ENCODE data around the gene SFXN1.
"Not testable (repeated sequence)": the region's sequence is repeated elsewhere in the genome, so short reads cannot be mapped to it uniquely, and the experiment has no call there.

Gene SFXN1, protein sequence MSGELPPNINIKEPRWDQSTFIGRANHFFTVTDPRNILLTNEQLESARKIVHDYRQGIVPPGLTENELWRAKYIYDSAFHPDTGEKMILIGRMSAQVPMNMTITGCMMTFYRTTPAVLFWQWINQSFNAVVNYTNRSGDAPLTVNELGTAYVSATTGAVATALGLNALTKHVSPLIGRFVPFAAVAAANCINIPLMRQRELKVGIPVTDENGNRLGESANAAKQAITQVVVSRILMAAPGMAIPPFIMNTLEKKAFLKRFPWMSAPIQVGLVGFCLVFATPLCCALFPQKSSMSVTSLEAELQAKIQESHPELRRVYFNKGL

DNA sequence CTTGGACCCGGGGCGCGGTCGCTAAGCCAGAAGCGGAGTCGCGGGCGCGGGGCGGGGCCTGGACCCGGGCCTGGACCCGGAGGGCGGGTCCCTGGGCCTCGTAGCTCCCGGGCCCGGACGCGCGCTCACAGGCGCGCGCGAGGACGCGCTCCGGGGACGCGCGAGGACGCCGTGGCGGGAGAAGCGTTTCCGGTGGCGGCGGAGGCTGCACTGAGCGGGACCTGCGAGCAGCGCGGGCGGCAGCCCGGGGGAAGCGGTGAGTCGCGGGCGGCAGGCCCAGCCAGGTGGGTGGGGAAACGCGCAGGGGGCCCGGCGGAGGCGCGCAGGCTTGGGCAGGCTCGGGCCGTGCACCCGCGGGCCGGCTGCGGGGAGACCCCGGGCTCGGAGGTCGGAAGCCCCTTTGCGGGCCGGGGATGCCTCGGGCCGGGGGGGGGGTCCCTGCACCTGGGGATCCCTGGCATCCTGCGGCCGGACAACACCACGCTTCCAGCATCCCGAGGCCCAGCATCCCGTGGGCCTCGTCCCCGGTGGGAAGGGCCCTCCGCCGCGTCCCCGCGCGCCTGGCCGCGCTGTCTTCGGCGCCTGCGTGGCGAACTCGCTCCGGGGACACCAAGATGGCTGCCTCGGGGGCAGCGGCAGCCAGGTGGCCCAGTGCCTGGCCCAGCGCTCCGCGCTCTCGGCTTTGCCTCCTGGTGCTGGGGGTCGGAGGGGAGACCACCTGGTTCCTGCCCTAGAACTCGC, at the start of gene SFXN1:
Gene SFXN1, plus strand, starts transcription at position 177 of the 741 bp plus-strand sequence. CDS start 13,544 bp downstream, outside the sequence.
- peak; percentile 41 for DNase-seq (ENCODE audit: low spot score)

DNA sequence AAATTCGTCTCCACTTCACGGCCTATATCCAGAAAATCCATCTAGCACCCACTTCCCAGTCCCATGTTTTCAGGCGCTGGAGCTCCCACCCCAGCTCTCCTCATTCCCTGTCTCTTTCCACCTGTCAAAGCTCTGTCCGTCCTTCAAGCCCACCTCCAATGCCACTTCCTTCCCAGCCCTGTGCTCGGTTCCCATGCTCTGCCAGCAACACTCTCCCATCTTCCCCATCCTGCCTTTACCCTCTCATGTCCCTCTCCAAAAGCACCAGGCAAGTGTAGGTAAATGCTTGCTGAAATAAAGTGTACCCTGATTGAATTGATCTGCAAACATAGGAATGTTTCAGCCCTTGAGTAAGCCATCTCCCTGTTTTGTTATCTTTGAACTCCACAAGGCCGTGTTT, 43.6 kb upstream of the SFXN1 start:
- no peak for DNase-seq (ENCODE audit: low spot score)

DNA sequence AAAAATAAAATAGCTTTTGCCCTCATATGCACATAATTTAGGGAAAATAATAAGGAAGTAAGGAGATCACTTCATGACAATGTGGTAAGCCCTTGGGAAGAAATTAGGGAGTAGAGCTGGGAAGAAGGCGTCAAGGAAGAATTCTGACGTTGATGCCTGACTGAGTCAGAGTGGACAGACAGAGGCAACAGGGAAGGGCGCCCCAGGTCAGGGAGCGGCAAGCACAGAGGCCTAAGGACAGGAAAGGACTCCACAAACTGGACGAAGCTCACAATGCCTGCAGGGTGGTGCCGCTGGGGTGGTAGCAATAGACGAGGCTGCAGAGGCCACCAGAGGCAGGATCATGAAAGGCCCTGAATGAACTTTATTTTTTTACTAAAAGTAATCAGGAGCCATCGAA, 42.0 kb upstream of the SFXN1 start:
- DNase-seq (ENCODE audit: low spot score): no peak

DNA sequence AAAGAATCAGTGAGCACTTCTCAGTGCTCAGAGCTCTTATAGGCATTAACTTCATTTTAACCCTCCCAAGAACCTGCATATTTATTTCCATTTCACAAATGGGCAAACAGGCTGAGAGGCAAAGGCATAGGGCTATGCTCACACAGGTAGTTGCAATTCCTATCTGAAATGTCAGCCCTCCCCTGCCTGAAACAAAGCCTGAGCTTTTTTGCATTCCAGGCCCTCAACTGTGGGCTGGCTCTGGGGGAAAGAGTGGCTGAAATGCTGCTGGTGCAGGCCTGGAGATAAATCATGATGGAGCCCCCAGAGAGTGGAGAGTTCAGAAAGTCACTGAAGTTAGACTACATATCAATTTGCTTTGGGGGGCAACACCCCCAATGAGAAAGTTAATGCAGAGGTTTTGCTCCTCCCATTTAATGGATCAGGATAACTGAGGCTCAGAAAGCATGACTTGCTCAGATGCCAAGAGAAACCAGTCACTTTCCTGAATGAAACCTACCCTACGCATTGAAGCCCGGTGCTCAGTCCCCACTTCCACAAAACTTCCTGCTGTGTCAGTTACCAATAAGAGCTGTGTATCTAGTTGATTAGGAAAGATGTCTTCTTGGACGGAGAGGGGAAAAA, 40.0 kb upstream of the SFXN1 start:
- DNase-seq (ENCODE audit: low spot score): no peak

DNA sequence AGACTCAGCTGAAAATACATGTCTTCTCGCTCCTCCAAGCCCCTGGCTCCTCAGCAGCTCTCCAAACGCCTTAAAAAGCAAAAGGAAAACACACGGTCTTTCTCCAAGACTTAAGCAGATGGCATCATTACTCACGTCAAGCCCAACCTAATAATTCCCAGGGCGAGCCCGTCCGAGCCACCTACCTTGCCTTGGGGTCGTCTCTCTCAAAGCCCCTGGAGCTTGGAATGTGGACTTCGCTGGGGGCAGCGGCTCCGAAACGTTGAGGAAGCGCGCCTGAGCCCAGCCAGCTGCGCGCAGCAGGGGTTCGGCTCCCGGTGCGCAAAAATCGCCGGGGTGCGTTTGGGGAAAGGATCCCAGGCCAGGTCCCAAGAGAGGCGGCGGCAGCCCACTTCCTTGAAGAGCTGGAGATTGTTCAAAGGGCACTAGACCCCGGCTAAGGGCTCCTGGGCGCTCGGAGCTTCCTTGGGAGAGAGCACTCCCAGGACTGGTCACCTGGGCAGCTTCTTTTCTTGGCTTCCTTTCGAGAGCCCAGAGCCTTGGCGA, 34.8 kb upstream of the SFXN1 start:
- no peak for DNase-seq (ENCODE audit: low spot score)

DNA sequence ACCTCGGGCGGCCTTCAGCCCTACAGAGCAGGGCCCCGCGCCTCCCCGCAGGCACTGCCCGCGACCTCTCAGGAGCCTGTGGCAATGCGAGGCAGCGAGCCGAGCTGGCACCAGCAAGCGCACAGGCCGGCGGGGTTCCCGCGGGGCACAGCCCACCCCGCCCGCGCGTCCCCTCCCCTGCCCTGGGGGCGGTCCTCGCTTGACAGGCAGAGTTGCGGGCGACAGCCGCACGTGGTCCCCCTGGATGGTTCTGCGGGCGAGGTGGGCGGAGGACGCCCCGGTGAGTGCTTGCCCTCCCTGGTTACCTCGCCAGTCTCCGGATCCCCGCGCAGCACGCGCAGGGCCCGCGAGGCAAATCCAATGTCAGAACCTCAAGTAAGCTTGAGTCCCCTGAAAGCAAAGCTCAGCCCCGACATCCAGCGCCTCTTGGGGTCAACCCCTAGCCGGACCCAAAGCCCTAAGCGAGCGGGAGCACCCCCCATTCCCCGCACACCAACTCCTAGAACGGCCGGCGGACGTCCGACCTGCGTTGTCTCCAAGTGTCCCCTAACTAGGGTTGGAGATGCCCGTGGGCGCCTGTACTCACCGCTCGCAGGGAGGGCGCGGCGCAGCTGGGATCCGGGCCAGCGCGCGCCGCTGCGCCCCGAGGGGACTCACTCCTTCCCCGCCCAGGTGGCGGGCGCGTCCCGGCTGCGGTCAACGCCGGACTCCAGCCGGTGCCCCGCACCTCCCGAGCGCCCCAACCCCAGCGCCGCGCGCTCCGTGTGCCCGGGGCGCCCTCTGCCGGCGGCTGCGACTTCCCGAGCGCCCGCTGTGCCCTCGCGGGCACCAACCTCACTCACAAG, 34.1 kb upstream of the SFXN1 start, which contains the start of gene DRD1:
Gene DRD1, minus strand, starts transcription at position 123 of the 845 bp plus-strand sequence. CDS start 1,083 bp downstream, outside the sequence.
- peak; percentile 15 for DNase-seq (ENCODE audit: low spot score)

DNA sequence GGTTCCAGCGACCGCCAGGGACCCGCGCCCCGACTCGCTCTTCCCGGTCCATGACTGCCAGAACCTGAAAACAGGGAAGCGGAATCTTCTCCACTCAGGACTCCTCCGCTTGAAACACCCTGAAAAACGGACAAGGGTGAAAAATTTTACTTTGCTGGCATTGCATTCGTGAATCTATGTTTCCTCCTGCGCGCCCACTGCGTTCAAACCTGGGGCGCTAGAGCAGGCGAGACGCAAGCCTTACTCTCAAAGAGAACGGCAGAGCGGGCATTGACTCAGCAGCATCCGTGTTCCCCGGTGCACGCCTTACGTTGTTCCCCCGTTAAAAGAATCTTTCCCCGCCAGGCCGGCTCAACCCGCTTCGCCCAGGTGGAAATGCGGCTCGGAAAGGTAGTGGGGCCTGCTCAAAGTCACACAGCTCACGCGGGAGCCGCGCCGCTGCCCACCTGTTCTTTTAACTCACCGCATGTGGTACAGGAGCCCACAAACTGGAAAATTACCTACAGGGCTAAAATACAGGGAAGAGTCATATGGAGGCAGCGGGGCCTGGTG, 33.4 kb upstream of the SFXN1 start:
- DNase-seq (ENCODE audit: low spot score): no peak

DNA sequence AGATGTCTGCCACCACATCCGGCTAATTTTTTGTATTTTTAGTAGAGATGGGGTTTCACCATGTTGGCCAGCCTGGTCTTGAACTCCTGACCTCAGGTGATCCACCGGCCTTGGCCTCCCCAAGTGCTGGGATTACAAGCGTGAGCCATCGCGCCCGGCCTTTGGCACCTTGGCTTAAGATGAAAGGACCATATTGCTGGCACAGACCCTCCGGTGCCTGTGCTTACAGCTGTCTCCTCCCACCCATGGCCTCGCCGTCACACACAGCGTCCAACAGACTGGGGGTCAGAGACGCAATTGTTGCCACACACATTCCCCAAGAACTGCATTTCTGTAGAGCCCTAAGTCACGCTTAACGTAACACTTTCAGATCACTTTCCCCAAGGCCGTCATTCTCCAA, 32.0 kb upstream of the SFXN1 start:
- not testable (repeated sequence) for DNase-seq (ENCODE audit: low spot score)

DNA sequence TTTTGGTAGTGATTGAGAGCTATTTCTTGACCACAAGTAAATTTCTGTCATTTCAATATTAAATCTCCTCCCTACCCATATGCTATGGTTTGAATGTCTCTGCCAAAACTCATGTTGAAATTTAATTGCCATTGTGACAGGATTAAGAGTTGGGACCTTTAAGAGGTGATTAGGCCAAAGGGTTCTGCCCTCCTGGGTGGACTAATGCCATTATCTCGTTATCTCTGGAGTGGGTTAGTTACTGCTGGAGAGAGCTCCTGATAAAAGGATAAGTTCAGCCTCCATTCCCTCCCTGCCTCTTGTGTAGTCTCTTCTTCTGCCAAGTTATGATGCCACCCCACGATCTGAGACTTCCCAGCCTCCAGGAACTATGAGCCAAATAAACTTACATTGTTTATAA, 30.8 kb upstream of the SFXN1 start:
- no peak for DNase-seq (ENCODE audit: low spot score)

DNA sequence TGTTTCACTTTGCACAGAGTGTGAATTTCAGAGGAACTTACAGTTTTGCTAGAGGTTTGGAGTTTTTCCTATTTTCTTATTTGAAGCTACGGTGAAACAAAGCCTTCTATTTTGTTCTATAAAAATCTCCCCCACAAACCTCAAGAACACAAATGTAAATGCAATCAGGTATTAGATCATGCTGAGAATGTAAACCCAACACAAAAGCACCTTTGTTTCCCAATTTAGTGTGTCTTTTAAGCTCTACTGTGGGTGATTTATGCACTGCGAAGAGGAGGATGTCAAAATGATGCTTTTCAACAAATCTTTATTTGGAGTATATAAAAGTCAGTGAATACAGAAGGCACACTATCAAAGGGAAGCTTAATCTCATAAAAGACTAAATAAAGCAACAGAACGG, 30.1 kb upstream of the SFXN1 start:
- no peak for DNase-seq (ENCODE audit: low spot score)

DNA sequence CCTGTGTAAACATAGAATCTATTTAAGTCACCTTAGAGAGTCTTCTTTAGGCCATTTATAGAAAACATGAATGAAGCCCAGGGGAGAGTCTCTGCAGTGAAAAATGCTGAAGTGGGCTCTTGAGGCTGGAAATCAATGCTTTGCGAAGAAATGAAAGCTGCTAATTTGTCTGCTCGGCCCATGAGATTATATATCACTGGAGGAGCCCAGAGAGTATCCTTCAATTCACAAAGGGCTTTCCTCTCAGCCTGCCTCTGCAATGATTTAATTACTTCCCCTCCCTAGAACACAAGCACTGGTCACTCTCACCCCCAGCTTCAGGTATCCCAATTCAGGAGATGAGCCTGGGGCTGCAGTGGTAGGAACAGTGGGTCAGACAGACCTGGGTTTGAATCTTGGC, 26.2 kb upstream of the SFXN1 start:
- DNase-seq (ENCODE audit: low spot score): no peak

DNA sequence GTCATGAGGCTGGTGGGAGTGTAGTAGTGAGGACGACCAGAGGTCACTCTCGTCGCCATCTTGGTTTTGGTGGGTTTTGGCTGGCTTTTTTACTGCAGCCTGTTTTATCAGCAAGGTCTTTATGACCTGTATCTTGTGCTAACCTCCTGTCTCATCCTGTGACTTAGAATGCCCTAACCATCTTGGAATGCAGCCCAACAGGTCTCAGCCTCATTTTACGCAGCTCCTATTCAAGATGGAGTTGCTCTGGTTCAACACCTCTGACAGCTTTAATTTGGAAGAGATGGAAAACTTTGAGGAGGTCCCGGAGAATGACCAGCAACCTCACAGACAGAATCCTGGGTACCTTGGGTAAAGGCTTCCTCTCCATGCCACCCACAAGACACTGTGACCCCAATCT, 24.0 kb upstream of the SFXN1 start:
- not testable (repeated sequence) for DNase-seq (ENCODE audit: low spot score)

DNA sequence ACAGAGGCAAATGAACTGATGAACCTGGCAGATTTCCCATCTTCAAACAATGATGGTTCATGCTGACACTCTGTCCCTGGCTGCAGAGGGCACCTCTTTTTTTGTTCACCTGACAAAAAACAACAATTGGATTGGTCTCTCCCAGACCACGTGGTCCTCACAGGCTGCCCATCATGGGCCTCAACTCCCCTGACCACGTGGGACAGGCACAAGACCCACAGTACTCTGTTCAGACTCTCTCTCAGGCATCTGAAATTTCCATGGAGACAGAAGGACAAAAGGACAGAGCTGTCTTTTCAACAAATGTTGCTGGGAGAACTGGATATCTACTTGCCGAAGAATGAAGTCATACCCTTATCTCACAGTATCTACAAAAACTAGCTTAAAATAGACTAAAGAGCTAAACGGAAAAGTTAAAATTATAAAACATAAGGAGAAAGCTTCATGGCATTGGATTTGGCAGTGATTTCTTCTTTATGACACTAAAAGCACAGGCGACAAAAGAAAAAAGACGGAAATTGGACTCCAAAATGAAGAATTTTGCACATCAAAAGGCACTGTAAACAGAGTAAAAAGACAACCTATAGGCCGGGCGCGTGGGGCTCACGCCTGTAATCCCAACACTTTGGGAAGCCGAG, 22.1 kb upstream of the SFXN1 start:
- no peak for DNase-seq (ENCODE audit: low spot score)

DNA sequence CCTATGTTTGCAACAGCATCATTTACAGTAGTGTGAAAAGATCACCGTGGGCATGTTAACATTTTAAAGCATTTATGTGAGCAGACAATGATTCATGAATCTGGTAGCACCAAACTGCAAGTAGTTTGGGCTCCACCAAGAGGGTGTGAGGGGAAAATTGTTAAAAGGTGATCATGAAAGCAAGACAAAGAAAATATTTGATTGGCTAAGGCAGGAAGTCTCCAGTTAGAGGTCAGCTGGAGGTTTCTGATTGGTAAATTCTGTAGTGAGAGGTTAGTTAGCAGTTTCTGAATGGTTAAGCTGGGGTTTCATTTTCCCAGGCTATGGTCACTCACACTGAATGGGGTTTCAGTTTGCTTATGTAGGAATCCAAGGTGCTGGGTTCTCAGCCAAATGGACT, 20.9 kb upstream of the SFXN1 start:
- no peak for DNase-seq (ENCODE audit: low spot score)

DNA sequence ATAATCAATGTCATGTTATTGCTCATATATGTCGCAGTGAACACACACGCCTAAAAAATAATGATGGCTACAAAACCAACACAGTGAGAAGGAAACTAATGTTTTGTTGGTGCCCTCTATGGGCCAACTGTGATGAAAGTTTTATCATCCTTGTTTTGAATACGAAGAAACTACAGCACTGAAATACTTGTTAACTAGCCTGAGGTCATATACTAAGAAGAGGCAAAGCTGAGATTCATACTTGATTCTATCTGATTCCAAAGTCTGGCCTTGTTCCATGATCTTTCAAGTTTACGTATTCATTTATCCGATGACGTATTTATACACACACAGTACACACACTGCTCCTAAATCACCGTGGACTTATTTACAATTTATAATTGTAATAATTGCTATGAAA, 18.2 kb upstream of the SFXN1 start:
- no peak for DNase-seq (ENCODE audit: low spot score)

DNA sequence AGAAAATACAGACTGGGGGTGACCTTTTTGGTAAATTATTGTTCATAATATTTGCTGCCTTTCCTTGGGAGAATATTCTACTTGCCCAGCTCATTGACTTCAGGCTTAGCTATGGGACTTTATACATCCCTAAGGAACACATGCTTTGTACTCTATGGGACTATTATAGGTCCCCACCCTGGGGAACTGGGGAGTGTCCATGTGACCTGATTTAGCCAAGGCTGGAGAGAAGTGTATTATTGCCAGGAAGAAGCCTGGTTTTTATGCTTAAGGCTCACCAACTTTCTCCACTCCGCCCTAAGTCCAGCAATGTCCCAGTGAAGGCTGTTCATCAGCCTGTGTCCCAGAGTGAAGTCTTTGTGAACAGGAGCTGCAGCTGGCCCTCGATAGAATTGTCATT, 17.8 kb upstream of the SFXN1 start:
- DNase-seq (ENCODE audit: low spot score): no peak

DNA sequence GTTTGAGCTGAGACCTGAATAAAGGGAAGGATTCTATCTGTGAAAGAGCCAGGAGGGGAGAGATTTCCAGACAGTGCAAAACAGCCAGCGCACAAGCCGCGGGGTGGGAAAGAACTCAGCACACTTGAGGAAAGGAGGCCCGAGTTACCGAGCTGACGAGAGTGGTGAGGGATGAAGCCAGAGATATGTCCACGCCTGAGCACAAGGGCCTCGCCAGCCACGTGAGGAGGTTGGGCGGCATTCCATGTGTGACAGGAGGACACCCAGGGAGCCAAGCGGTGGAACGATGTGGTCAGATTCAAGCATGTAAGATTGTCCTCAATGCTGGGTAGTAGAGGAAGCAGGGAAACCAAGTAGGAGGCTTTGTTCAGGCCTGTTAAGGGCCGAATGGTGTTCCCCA, 17.0 kb upstream of the SFXN1 start:
- no peak for DNase-seq (ENCODE audit: low spot score)

DNA sequence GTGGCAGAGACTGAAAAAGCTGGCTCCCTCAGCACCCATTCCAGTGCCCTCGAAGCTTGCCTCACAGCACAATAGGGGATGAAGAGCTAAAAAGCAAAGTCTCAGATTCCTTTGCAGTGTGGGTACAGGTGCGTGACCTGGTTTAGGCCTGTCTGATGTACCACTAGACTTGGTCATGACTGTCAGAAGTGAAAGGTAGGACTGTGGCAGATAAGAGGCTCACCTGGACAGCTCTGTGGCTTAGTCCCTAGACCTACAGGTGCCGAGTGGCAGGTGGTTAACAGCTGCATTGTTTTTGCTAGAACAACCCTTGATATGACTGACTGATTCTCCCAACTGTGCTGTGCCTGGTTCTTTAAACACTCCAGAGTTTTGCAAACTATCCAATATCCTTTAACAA, 14.7 kb upstream of the SFXN1 start:
- DNase-seq (ENCODE audit: low spot score): no peak

DNA sequence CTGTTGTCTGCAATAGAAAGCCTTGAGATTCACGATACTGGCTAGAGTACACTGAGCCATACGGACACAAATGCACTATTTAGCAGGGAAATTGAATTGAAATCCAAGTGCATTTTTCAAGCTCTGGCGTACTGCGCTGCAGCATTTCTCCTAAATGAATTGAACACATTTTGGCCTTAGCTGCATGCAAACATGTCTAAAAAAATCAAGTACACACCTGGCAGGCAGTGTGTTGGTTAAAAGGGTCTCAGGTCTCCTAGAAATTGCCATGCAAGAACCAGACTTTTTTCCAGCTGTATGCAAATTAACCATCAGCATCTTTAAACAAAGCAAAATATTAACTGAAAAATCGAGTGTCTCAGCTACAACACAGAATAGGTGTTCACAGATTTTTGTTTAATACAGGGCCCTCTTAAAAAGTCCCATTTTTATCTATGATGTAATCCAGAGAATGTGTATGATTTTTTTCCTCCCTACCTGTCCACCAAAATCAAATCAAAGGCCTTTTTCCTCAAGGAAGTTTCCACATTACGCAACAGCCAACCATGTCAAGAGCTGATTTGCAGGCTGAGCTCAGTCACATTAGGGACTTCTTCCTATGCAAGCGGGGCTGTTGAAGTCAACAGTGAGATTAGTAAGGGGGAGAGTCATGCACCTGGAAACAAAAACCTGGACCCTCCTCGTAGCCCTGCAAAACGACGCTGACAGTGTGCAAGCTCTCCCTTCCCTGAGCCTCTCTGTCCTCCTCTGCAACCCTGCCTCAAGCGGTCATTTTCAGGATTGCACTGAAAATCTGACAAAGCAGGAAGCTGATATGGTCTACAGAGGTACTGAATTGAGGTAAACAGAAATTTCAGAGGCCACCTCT, 14.1 kb upstream of the SFXN1 start:
- peak; percentile 17 for DNase-seq (ENCODE audit: low spot score)

DNA sequence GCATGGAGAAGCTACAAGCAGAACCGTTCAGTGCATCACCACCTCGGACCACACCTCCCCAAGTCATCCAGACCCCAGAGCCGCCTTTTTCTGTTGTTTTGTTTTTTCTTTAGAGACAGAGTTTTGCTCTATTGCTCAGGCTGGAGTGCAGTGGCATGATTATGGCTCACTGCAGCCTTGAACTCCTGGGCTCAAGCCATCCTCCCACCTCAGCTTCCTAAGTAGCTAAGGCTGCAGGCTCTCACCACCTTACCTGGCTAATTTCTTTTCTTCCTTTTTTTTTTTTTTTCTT, 13.5 kb upstream of the SFXN1 start:
- no peak for DNase-seq (ENCODE audit: low spot score)
